Uterus (tissue), 2 donors: Measurements from ENCODE around the gene HYPK.

Experiments
- CTCF ChIP-seq, 4 experiments: fragments of 200-600 bp in 2 of 4; fragments of 450-650 bp in 2 of 4; sonication (generic) in 2 of 4; IDR thresholded peaks; one replicate each; pipeline ENCODE4 v1.5.1; 2016 to 2019; ENCODE audit warnings: antibody characterized with exemption in 4 of 4, mild to moderate bottlenecking in 2 of 4, moderate library complexity in 1 of 4
- POLR2A ChIP-seq, 2 donors: fragments of 450-650 bp; IDR thresholded peaks; one replicate each; pipeline ENCODE4 v1.6.1; 2016; ENCODE audit warnings: antibody characterized with exemption in 2 of 2, mild to moderate bottlenecking in 1 of 2, moderate library complexity in 1 of 2

GRCh38 chr15:43792761-43793476, 7.5 kb upstream of the HYPK start:
- TF ChIP-seq POLR2A (IDR thresholded peaks at IDR 0.05) (no peak), CTCF (IDR thresholded peaks at IDR 0.05) (peak in 1 of 4 experiments; percentile 2)
